Activated CD4-positive, alpha-beta T cell treated with anti-CD3 and anti-CD28 coated beads for 1 hour (primary cell): ENCODE data around the gene NRARP.
"Not testable (repeated sequence)": the region's sequence is repeated elsewhere in the genome, so short reads cannot be mapped to it uniquely, and the experiment has no call there.

Experiments used
- DNase-seq: peaks from one replicate; pipeline ENCODE4 v3.0.0-alpha.2; 2020

NRARP gene

GRCh38 chr9:137302118-137302448 is at the start of gene NRARP:
NRARP (minus strand) TSS chr9:137302271; CDS start chr9:137301928, 343 bp downstream.
- peak; percentile 88 for DNase-seq

DNA sequence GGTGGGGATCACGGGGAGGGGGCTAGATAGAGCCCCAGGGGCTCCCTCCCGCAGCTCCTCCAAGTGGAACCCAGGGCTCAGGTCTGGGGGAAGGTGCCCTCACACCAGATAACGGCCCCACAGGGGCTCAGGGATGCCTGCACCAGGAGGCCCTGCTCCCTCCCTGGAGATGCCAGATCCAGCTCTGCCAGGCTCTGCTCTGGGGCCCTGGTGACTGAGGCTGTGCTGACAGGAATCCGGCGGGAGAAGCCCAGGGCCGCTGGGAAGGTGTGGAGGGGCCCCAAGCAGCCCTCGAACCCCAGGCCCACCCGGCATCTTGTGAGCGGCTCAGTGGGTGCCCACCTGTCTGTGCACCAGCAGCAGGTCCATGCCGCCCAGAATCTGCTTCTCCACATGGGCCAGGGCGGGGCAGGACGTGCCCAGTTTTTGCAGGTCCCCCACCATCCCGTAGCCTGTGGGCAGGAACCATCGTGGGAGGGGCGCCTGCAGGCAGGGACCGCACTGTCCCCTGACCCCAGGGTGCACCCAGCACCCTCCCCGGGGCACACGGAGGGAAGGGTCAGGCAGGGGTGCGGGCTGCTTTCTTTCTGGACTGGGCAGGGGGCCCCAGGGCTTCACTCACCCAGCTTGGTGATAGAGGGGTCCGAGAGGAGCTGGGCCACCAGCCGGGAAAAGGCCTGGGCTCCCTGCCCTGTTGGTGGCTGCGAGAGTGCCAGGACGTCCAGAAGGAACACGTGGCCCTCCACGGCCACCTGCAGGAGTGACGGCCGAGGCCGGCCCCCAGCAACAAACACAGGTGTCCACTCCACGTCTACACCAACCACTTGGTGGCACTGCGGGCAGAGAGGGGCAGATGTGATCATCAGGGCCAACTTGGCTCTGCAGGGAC is 48.9 kb upstream of the NRARP start:
- no peak for DNase-seq

GRCh38 chr9:137349471-137350033 is 47.5 kb upstream of the NRARP start:
- no peak for DNase-seq

DNA sequence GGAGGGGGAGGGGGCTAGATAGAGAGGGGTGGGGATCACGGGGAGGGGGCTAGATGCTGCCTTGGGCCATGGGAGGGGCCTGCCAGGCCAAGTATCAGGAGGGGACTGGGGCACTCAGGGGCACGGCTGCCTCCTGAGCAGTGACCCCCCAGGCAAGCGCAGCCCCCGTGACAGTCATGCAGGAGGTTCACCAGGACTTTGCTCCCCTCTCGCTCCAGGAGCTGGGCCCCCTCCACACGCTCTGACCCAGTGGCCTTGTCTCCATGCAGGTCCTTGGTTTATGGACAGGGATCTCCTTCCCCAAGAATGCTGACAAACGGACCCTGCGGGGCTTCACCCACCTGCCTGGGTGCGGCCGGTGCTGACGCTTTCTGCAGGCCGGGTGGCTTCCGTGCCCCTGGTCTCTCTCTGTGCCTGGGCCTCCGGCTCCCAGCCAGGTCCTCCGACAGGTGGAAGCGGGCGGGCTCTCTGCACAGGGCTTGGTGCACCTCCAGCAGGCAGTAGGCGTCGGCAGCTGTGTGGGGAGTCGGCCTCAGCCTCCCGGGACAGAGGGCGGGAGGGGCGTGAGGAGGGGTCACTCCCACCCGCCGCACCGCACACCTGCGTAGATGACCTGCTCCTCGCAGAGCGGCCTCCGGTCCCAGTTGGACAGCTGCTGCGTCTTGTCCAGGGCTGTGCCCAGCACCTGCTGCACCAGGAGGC is 46.8 kb upstream of the NRARP start:
- DNase-seq: no peak

GRCh38 chr9:137347928-137348327 is 45.9 kb upstream of the NRARP start:
- DNase-seq: no peak

DNA sequence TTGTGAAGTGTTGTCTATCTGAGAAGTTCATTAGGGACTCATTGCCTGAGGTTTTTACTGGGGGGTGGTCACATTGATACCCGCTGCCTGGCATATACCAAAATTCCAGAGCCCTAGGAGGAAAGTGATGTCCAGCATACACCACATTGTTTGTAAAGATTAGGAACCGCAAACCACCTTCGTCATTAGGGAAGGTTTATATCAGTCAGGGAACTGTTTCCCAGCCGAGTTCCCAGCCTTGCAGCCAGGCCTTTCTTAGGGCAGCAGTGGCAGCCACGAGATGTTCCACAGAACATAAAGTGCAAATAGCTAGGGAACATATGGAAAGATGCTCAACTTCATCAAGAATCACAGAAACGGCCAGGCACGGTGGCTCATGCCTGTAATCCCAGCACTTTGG is 40.4 kb upstream of the NRARP start:
- no peak for DNase-seq

GRCh38 chr9:137341227-137341626 is 39.2 kb upstream of the NRARP start:
- DNase-seq: no peak

- DNase-seq: not testable (repeated sequence)
Observed at GRCh38 chr9:137339908-137340462, 37.9 kb upstream of the NRARP start.

DNA sequence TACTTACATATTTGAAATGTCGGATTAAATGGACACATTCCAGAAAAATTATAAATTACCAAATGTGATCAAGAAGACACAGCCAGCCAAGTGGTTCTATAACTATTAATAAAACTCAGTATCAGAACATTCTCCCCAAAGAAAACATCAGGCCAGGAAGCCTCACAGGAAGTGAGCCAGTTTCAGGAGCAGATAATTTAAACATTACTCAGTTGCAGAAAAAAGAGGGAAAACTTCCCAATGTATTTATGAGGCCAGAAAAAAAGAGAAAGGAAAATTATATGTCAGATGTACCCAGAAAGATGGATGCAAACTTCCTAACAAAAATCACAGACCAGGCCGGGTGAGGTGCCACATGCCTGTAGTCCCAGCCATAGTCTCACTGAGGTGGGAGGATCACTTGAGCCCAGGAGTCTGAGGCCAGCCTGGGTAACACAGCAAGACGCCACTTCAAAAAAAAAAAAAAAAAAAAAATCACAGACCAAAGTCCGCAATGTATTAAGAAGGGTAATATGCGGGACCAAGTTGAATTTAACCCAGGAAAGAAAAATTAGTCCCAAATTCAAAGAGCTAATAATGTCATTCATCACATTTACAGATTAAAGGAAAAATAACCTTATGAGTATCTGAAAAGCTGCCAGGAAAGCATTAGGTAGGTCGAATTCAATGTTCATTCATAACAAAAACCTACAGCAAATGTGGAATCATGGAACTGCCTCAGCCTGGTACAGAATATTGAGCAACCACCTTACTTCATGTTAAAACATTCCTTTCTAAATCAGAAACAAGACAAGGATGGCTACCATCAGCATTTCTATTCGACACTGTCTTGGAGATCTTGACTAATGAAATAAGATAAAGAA is 37.2 kb upstream of the NRARP start:
- no peak for DNase-seq

DNA sequence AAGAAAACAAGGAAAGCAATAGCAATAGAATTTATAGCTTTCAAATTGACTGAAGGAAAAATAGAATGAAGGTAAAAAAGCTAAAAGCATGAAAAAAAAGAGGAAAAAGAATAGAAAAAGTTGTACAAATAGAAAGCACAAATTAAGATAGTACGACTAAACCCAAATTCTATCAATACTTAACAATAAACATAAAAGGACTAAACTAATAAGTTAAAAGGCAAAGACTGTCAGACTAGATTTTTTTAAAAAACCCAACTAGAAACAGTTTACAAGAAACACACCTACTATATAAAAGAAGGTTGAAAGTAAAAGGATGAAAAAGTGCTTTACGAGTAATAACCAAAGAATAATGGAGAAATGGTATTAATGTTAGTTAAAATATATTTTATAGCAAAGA is 34.7 kb upstream of the NRARP start:
- no peak for DNase-seq

DNA sequence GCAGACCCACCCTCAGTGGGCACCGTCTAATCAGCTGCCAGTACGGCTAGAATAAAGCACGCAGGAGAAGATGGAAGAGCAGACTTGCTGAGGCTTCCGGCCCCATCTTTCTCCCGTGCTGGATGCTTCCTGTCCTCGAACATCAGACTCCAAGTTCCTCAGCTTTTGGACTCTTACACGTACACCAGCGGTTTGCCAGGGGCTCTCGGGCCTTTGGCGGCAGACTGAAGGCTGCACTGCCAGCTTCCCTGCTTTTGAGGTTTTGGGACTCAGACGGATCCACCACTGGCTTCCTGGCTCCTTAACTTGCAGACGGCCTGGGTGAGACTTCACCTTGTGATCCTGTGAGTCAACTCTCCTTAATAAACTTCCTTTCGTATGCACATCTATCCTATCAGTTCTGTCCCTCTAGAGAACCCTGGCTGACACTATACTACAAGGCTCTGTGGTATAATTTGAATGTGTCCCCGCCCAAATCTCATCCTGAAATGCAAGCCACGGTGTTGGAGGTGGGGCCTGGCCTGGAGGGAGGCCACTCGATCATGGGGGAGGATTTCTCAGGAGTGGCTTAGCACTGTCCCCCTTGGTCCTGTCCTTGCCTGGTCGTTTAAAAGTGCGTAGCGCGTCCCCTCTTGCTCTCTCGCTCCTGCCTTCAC is 31.1 kb upstream of the NRARP start:
- DNase-seq: no peak

DNA sequence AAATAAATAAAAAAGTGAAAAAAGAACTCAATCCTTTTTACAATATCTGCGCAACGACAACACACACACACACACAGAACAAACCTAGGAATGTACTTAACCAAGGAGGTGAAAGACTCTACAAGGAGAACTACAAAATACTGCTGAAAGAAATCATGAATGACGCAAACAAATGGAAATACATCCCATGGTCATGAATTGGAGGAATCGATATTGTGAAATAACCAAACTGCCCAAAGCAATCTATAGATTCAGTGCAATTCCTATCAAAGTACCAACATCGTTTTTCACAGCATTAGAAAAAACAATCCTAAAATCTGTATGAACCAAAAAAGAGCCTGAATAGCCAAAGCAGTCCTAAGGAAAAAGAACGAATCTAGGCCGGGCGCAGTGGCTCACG is 29.9 kb upstream of the NRARP start:
- DNase-seq: no peak

DNA sequence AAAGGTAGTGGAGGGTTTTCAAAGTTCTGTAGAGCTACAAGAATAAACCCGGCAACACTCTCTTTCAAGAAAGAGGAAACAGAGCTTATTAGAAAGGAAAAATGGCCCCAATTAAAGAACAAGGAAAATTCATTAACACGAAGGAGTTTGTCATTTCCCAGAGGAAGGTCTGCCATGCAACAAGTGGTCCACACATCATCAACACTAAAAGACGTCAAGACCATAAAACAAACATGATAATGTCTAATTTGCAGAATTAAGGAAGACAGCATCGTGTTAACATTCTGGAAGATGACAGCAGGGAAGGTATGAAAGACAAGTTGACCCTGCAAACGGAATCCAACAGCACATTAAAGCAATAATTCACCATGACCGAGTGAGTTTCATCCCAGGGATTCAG is 28.6 kb upstream of the NRARP start:
- DNase-seq: no peak

DNA sequence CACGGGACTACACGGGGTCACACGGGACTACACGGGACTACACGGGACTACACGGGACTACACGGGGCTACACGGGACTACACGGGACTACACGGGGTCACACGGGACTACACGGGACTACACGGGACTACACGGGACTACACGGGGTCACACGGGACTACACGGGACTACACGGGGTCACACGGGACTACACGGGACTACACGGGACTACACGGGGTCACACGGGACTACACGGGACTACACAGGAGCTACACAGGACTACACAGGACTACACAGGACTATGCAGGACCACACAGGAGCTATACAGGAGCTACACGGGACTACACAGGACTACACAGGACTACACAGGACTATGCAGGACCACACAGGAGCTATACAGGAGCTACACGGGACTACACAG is 27.5 kb upstream of the NRARP start:
- DNase-seq: not testable (repeated sequence)

DNA sequence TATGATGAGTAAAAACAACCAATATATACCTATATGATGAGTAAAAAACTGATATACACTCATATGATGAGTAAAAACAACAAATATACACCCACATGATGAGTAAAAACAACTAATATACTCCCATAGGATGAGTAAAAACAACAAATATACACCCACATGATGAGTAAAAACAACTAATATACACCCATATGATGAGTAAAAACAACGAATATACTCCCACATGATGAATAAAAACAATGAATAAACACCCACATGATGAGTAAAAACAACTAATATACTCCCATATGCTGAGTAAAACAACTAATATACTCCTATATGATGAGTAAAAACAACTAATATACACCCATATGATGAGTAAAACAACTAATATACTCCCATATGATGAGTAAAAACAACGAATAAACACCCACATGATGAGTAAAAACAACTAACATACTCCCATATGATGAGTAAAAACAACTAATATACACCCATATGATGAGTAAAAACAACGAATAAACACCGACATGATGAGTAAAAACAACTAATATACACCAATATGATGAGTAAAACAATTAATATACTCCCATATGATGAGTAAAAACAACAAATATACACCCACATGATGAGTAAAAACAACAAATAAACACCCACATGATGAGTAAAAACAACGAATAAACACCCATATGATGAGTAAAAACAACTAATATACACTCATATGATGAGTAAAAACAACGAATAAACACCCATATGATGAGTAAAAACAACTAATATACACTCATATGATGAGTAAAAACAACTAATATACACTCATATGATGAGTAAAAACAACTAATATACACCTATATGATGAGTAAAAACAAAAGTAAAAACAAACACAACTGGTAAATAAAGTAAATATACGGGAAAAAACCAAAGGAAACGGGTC is 25.8 kb upstream of the NRARP start:
- not testable (repeated sequence) for DNase-seq

DNA sequence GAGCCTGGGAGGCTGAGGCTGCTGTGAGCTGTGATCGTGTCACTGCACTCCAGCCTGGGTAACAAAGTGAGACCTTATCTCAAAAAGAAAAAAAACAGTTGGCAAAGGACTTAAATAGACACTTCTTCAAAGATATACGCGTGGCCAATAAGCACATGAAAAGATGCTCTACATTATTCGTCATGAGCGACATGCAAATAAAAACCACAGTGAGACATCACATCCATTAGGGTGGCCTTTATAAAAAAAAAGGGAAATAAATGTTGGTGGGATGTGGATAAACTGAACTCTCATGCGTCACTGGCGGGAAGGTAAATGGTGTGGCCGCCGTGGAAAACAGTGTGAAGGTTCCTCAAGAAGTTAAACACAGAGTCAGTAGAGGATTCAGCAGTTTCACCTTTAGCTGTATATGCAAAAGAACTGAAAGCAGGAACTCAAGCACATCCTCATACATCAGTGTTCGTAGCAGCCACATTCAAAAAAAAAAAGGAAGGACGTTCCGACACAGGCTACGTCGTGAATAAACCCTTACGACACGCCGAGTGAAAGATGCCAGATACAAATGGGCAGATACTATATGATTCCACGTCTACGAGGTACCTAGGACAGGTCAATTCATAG is 24.5 kb upstream of the NRARP start:
- no peak for DNase-seq

- no peak for DNase-seq
Observed at GRCh38 chr9:137325799-137326198, 23.7 kb upstream of the NRARP start.

DNA sequence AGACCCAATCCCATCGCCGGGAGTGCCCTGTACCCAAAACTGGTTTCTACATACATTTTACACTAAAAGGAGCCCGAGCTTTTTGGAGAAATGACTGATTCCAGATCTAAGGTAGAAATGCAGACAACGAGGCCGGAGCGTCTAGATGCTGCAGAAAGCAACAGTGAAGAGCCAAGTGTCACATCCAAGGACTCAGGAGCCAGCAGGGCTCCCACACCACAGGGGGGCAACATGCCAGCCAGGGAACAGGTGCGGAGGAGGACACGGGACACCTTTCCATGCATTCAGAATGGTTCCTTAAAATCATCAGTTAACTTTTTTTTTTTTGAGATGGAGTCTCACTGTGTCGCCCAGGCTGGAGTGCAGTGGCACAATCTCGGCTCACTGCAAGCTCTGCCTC is 23.1 kb upstream of the NRARP start:
- no peak for DNase-seq

GRCh38 chr9:137323531-137324331 is 21.7 kb upstream of the NRARP start:
- no peak for DNase-seq
